PC-3 (cell line): ENCODE data around the gene NAALADL1.

Experiments
- EZH2 ChIP-seq: fragments of 300-600 bp; sonication (generic); IDR thresholded peaks from one replicate; pipeline ENCODE4 v1.6.1; 2017; ENCODE audit warnings: antibody characterized with exemption, mild to moderate bottlenecking, low read length; ENCODE audit not compliant: unreplicated experiment
- EZH2phosphoT487 ChIP-seq: fragments of 300-600 bp; sonication (generic); IDR thresholded peaks from 2 replicates; pipeline ENCODE4 v1.6.1; 2018; ENCODE audit warnings: mild to moderate bottlenecking, antibody characterized with exemption, low read length, borderline replicate concordance
- TF ChIP-seq, protein P1 (sequence below): fragments of 300-600 bp; sonication (generic); conservative IDR thresholded peaks from 2 replicates; pipeline ENCODE4 v1.5.1; 2017; ENCODE audit warnings: antibody characterized with exemption, low read depth, mild to moderate bottlenecking, low read length

DNA sequence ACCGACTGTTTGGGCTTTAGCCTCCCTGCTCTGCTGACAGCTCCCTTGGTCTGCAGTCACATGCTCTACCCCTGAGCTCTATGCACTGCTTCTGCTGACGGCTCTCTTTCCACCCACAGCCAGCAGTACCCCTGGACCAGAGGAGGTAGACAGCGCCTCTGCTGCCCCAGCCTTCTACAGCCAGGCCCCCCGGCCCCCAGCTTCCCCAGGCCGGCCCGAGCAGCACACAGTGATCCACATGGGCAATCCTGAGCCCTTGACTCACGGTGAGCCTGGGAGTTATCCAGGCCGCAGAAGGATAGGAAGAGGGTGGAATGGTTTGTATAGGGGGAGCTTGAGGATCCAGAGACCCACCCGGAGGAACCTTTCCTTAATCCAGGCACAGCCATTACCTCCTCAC, 28.5 kb upstream of the NAALADL1 start:
- TF ChIP-seq, protein P1, sequence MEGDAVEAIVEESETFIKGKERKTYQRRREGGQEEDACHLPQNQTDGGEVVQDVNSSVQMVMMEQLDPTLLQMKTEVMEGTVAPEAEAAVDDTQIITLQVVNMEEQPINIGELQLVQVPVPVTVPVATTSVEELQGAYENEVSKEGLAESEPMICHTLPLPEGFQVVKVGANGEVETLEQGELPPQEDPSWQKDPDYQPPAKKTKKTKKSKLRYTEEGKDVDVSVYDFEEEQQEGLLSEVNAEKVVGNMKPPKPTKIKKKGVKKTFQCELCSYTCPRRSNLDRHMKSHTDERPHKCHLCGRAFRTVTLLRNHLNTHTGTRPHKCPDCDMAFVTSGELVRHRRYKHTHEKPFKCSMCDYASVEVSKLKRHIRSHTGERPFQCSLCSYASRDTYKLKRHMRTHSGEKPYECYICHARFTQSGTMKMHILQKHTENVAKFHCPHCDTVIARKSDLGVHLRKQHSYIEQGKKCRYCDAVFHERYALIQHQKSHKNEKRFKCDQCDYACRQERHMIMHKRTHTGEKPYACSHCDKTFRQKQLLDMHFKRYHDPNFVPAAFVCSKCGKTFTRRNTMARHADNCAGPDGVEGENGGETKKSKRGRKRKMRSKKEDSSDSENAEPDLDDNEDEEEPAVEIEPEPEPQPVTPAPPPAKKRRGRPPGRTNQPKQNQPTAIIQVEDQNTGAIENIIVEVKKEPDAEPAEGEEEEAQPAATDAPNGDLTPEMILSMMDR = no peak
- no peak for TF ChIP-seq EZH2
- no peak for TF ChIP-seq EZH2phosphoT487
